Endodermal cell (in vitro differentiated cells): ENCODE results near the gene CMTM3. TPM values are rescaled to one million over a fixed set of nuclear protein-coding genes. Genes with fewer than 3 reads are reported as not detected.

ENCODE experiments used
- DNase-seq: peaks from one replicate; pipeline ENCODE4 v3.0.0-alpha.2; 2017
- H3K27ac ChIP-seq: 2 replicates; pipeline ENCODE4 v1.5.1; 2013; ENCODE audit warnings: mild to moderate bottlenecking, low read depth, low read length, moderate library complexity
- H3K27me3 ChIP-seq: 2 replicates; pipeline ENCODE4 v1.6.1; 2013; ENCODE audit warnings: mild to moderate bottlenecking, low read length, moderate library complexity; ENCODE audit not compliant: insufficient read depth, control insufficient read depth, poor library complexity, severe bottlenecking
- H3K36me3 ChIP-seq: 2 replicates; pipeline ENCODE4 v1.7.0; 2013; ENCODE audit warnings: mild to moderate bottlenecking, low read length, moderate library complexity; ENCODE audit not compliant: control insufficient read depth, insufficient read depth
- H3K4me1 ChIP-seq: one replicate; pipeline ENCODE4 v1.7.0; 2013; ENCODE audit warnings: low read length; ENCODE audit not compliant: control insufficient read depth, insufficient read depth
- H3K4me3 ChIP-seq: 2 replicates; pipeline ENCODE4 v1.5.1; 2013; ENCODE audit warnings: mild to moderate bottlenecking, low read length, moderate library complexity
- H3K9ac ChIP-seq: 2 replicates; pipeline ENCODE4 v1.6.1; 2013; ENCODE audit warnings: mild to moderate bottlenecking, low read length, moderate library complexity; ENCODE audit not compliant: poor library complexity, severe bottlenecking; ENCODE audit errors: extremely low read depth
- H3K9me3 ChIP-seq: 2 replicates; pipeline ENCODE4 v1.6.1; 2013; ENCODE audit warnings: mild to moderate bottlenecking, low read length, moderate library complexity; ENCODE audit not compliant: control insufficient read depth
- H3K27ac Mint-ChIP-seq: 2 replicates; pipeline ENCODE4 v1.8.0; 2020; ENCODE audit warnings: mixed read lengths
- H3K27me3 Mint-ChIP-seq: 2 replicates; pipeline ENCODE4 v1.8.0; 2021; ENCODE audit warnings: mild to moderate bottlenecking, mixed read lengths; ENCODE audit not compliant: insufficient read depth
- H3K36me3 Mint-ChIP-seq: 2 replicates; pipeline ENCODE4 v1.8.0; 2020; ENCODE audit warnings: low read depth, mixed read lengths
- H3K4me1 Mint-ChIP-seq: 2 replicates; pipeline ENCODE4 v1.8.0; 2020; ENCODE audit warnings: mixed read lengths
- H3K4me3 Mint-ChIP-seq: 2 replicates; pipeline ENCODE4 v1.8.0; 2020; ENCODE audit warnings: mild to moderate bottlenecking, moderate library complexity, mixed read lengths
- H3K9me3 Mint-ChIP-seq: 2 replicates; pipeline ENCODE4 v1.8.0; 2020; ENCODE audit warnings: mild to moderate bottlenecking, mixed read lengths
- CTCF ChIP-seq: fragments of 200-600 bp; sonication (generic); conservative IDR thresholded peaks from 2 replicates; pipeline ENCODE4 v1.5.0; 2021; ENCODE audit warnings: antibody characterized with exemption, mild to moderate bottlenecking
- WGBS, 2 experiments: methylation state at CpG; one replicate each; pipeline versions ENCODE4 v1.1.5 to v1.1.7; 2013; ENCODE audit warnings: missing lambda C conversion rate in 2 of 2, mixed read lengths in 1 of 2; ENCODE audit not compliant: insufficient coverage in 1 of 2, insufficient read length in 1 of 2; 5-methylcytosine and 5-hydroxymethylcytosine counted together
- total RNA-seq, 2 donors: library from RNA; stranded (reverse); fragmentation: NEBNext Ultra II Directional in 1 of 2; extraction: Animal tissue kit (Norgen Biotek cat#: 25700) in 1 of 2; gene quantifications; 2 replicates in 1 of 2; 3 replicates in 1 of 2; pipeline ENCODE4 v1.2.1, GENCODE V29; 2021

The CMTM3 gene
- total RNA-seq, 2 donors from 2014 or later = 44.2 to 48.5 TPM

GRCh38 chr16:66652661-66653360 lies 48.3 kb downstream of the CMTM3 start:
- H3K4me3 ChIP-seq = no peak overlapping the region
- no peaks in the 10 kb centered on the region for H3K36me3 Mint-ChIP-seq
- H3K4me1 ChIP-seq = no peaks in the 10 kb centered on the region
- no peaks in the 10 kb centered on the region for H3K9me3 Mint-ChIP-seq
- H3K4me1 Mint-ChIP-seq = peaks cover 30% of the 10 kb centered on the region
- H3K27me3 ChIP-seq = no peaks in the 10 kb centered on the region
- H3K9me3 ChIP-seq = no peaks in the 10 kb centered on the region
- peaks cover 5% of the 10 kb centered on the region for H3K36me3 ChIP-seq
- H3K27ac Mint-ChIP-seq = no peak overlapping the region
- H3K4me3 Mint-ChIP-seq = no peak overlapping the region
- no peak for DNase-seq
- no peak overlapping the region for H3K27ac ChIP-seq
- TF ChIP-seq CTCF = no peak
- no peaks in the 10 kb centered on the region for H3K27me3 Mint-ChIP-seq
- WGBS, 2 experiments = 87 to 93% methylated on average over 5 of the region's 7 CpGs
- H3K9ac ChIP-seq = no peak overlapping the region

- 97 to 100% methylated on average over 5 to 6 of the region's 6 CpGs for WGBS, 2 experiments
- H3K9me3 ChIP-seq = no peaks in the 10 kb centered on the region
- no peak overlapping the region for H3K4me3 ChIP-seq
- no peaks in the 10 kb centered on the region for H3K27me3 Mint-ChIP-seq
- TF ChIP-seq CTCF = no peak
- no peak for DNase-seq
- no peaks in the 10 kb centered on the region for H3K36me3 Mint-ChIP-seq
- peaks cover 33% of the 10 kb centered on the region for H3K4me1 Mint-ChIP-seq
- no peaks in the 10 kb centered on the region for H3K4me1 ChIP-seq
- peaks cover 6% of the 10 kb centered on the region for H3K36me3 ChIP-seq
- H3K4me3 Mint-ChIP-seq = no peak overlapping the region
- no peaks in the 10 kb centered on the region for H3K27me3 ChIP-seq
- no peak overlapping the region for H3K9ac ChIP-seq
- H3K27ac Mint-ChIP-seq = no peak overlapping the region
- H3K9me3 Mint-ChIP-seq = no peaks in the 10 kb centered on the region
- no peak overlapping the region for H3K27ac ChIP-seq
Observed at GRCh38 chr16:66653581-66654350, 49.3 kb downstream of the CMTM3 start.

GRCh38 chr16:66656547-66656946 lies 52.0 kb downstream of the CMTM3 start:
- Histone ChIP-seq H3K36me3 (peaks cover 6% of the 10 kb centered on the region), H3K27me3 (no peaks in the 10 kb centered on the region), H3K9ac (no peak overlapping the region), H3K9me3 (no peaks in the 10 kb centered on the region), H3K4me1 (peaks cover 7% of the 10 kb centered on the region), H3K4me3 (no peak overlapping the region), H3K27ac (no peak overlapping the region)
- no peak for DNase-seq
- WGBS, 2 experiments = 99% methylated on average over 3 of the region's 3 CpGs; no CpG with 5 or more reads in 1 of the 2 experiments
- Mint-ChIP-seq H3K36me3 (no peaks in the 10 kb centered on the region), H3K9me3 (no peaks in the 10 kb centered on the region), H3K4me3 (no peak overlapping the region), H3K4me1 (peaks cover 24% of the 10 kb centered on the region), H3K27ac (no peak overlapping the region), H3K27me3 (no peaks in the 10 kb centered on the region)
- TF ChIP-seq CTCF = no peak
